ENCODE results near the gene ZBTB18. TPM values are rescaled to one million over a fixed set of nuclear protein-coding genes. Genes with fewer than 3 reads are reported as not detected.
A peak's percentile ranks its signal among the peaks of the same experiment; 100 is the strongest.

The ZBTB18 gene
- total RNA-seq, 2 donors from 2014 or later, result 8.9 to 9.2 TPM

GRCh38 chr1:244074559-244075171 is 23.6 kb downstream of the ZBTB18 start:
- ATAC-seq (ENCODE audit: insufficient number of reproducible peaks, low FRiP score, low read depth) (no peak), DNase-seq (ENCODE audit: low spot score) (no peak)
- Histone ChIP-seq H3K27ac (no peak overlapping the region), H3K9me3 (no peaks in the 10 kb centered on the region), H3K27me3 (replicated peaks; ENCODE audit: insufficient read depth) (no peaks in the 10 kb centered on the region), H3K4me1 (ENCODE audit: control insufficient read depth in 1 of 2, low read depth in 2 of 2) (peaks cover 0 to 4% of the 10 kb centered on the region in 2 donors), H3K4me3 (no peak overlapping the region), H3K36me3 (no peaks in the 10 kb centered on the region)
- TF ChIP-seq, protein P1, sequence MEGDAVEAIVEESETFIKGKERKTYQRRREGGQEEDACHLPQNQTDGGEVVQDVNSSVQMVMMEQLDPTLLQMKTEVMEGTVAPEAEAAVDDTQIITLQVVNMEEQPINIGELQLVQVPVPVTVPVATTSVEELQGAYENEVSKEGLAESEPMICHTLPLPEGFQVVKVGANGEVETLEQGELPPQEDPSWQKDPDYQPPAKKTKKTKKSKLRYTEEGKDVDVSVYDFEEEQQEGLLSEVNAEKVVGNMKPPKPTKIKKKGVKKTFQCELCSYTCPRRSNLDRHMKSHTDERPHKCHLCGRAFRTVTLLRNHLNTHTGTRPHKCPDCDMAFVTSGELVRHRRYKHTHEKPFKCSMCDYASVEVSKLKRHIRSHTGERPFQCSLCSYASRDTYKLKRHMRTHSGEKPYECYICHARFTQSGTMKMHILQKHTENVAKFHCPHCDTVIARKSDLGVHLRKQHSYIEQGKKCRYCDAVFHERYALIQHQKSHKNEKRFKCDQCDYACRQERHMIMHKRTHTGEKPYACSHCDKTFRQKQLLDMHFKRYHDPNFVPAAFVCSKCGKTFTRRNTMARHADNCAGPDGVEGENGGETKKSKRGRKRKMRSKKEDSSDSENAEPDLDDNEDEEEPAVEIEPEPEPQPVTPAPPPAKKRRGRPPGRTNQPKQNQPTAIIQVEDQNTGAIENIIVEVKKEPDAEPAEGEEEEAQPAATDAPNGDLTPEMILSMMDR (IDR thresholded peaks at IDR 0.05), result no peak

DNA sequence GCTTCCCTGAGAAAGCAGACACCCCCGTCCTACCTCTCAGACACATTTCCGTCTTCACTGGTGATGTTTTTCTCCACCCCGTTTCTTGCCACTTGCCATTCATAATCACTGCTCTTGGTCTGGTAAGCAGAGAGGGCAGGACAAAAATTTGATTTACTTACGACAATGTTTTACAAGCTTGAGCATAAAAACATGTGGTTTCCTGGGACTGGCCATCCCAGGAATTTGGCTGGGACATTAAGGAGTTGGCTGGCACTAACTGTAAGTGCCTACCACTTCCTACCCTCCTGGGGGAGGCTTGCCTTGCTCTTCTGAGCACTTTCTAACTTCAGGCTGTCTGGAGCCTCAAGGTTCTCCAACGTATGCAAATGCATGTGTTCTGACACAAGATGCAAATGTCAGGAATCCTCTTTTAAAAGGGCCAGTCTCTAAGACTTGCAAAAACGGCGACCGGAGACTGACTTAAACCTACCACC is 24.2 kb downstream of the ZBTB18 start:
- Histone ChIP-seq H3K9me3 (no peaks in the 10 kb centered on the region), H3K27me3 (replicated peaks; ENCODE audit: insufficient read depth) (no peaks in the 10 kb centered on the region), H3K4me1 (ENCODE audit: control insufficient read depth in 1 of 2, low read depth in 2 of 2) (peaks cover 0 to 4% of the 10 kb centered on the region in 2 donors), H3K4me3 (no peak overlapping the region), H3K27ac (no peak overlapping the region), H3K36me3 (no peaks in the 10 kb centered on the region)
- DNase-seq (ENCODE audit: low spot score) (no peak), ATAC-seq (ENCODE audit: insufficient number of reproducible peaks, low FRiP score, low read depth) (no peak)
- TF ChIP-seq, protein P1 (IDR thresholded peaks at IDR 0.05), result no peak

- ATAC-seq (ENCODE audit: insufficient number of reproducible peaks, low FRiP score, low read depth), result no peak
- H3K4me1 ChIP-seq (ENCODE audit: control insufficient read depth in 1 of 2, low read depth in 2 of 2), result peaks cover 0 to 4% of the 10 kb centered on the region in 2 donors
- TF ChIP-seq, protein P1 (IDR thresholded peaks at IDR 0.05), result no peak
Measured at GRCh38 chr1:244076740-244077139, 25.7 kb downstream of the ZBTB18 start.

DNA sequence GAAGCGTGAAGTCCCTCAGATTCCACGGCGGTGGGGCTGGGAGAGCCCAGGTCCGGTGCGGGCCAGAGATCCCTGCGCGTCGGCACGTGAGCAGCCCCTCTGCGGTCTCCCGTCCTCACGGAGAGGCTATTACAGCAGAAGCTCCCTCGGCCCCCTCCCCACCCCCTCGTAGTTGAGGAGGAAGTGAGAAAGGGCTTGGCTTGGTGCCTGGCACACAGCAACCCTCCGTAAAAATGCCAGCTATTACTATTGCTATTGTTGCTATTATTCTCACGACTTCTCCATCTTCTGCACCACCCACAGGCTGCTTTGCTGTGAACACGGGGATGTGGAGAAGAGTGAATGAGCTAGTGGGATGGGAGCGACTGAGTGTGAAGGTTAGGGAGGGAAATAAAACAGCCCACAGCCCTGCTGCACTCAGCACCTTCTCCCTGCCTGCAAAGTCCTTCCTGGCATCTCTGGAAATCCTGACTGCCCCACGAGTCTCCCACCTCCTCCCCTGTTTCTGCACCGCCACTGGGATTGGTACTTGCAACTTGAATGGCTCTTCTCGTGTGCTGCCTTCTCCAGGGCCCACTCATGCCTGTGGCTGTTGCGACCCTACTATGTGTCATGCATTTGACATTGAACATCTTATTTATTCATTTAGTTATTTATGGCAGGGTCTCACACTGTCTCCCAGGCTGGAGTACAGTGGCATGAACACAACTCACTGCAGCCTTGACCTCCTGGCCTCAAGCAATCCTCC is 26.6 kb downstream of the ZBTB18 start:
- Histone ChIP-seq H3K9me3 (no peaks in the 10 kb centered on the region), H3K4me1 (ENCODE audit: control insufficient read depth in 1 of 2, low read depth in 2 of 2) (peaks cover 0 to 4% of the 10 kb centered on the region in 2 donors), H3K27ac (no peak overlapping the region), H3K36me3 (no peaks in the 10 kb centered on the region), H3K27me3 (replicated peaks; ENCODE audit: insufficient read depth) (no peaks in the 10 kb centered on the region), H3K4me3 (peak overlapping the region; percentile 44)
- TF ChIP-seq, protein P1 (IDR thresholded peaks at IDR 0.05), result no peak
- DNase-seq (ENCODE audit: low spot score), result no peak
- ATAC-seq (ENCODE audit: insufficient number of reproducible peaks, low FRiP score, low read depth), result no peak

More at GRCh38 chr1:244076740-244077139, 25.7 kb downstream of the ZBTB18 start:
- no peaks in the 10 kb centered on the region for H3K9me3 ChIP-seq
- no peak overlapping the region for H3K4me3 ChIP-seq
- no peak overlapping the region for H3K27ac ChIP-seq
- no peaks in the 10 kb centered on the region for H3K27me3 ChIP-seq (replicated peaks; ENCODE audit: insufficient read depth)
- DNase-seq (ENCODE audit: low spot score), result no peak
- H3K36me3 ChIP-seq, result no peaks in the 10 kb centered on the region

DNA sequence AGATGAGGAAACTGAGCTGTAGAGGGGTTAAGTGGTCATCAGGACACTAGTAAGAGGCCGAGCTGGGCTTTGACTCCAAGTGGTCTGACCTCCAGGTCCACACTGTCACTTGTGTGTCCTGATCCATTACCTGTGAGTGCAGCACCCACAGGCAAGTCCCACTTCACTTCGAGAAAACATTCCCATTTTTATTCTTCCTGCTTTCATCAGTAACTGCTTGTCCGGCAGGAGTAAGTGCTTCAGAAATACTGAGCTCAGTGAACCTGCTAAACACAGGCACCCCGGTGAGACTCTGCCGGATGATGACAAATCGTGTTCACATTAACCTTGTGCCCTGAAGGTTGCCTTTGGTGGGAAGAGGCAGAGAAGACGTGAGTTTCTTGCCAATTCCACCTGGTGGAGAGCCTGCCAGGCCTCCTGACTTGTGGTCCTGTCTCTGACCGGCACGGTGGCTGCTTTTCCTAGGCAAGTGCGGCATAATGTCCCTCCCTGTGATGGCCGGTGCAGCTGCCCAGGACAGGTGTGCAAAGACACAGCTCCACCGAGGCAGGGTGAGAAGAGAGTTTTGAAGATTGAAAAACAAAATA is 29.4 kb downstream of the ZBTB18 start:
- no peaks in the 10 kb centered on the region for H3K36me3 ChIP-seq
- no peaks in the 10 kb centered on the region for H3K9me3 ChIP-seq
- H3K27ac ChIP-seq, result no peak overlapping the region
- no peak for DNase-seq (ENCODE audit: low spot score)
- ATAC-seq (ENCODE audit: insufficient number of reproducible peaks, low FRiP score, low read depth), result no peak
- H3K4me1 ChIP-seq (ENCODE audit: control insufficient read depth in 1 of 2, low read depth in 2 of 2), result peaks cover 0 to 4% of the 10 kb centered on the region in 2 donors
- TF ChIP-seq, protein P1 (IDR thresholded peaks at IDR 0.05), result no peak
- no peaks in the 10 kb centered on the region for H3K27me3 ChIP-seq (replicated peaks; ENCODE audit: insufficient read depth)
- no peak overlapping the region for H3K4me3 ChIP-seq

All from thoracic aorta (tissue), 2 donors.